Nephron (organoid): Measurements from ENCODE around the gene CYP8B1.

Source experiments
- H3K27ac Mint-ChIP-seq, 3 experiments: 2 replicates each; pipeline ENCODE4 v1.8.0; 2020; ENCODE audit warnings: mixed read lengths in 3 of 3, mild to moderate bottlenecking in 2 of 3, moderate library complexity in 1 of 3
- H3K27me3 Mint-ChIP-seq: 2 replicates; pipeline ENCODE4 v1.8.0; 2021; ENCODE audit warnings: low read depth, mild to moderate bottlenecking, moderate library complexity, mixed read lengths
- H3K36me3 Mint-ChIP-seq: 2 replicates; pipeline ENCODE4 v1.8.0; 2020; ENCODE audit warnings: low read depth, mixed read lengths
- H3K4me1 Mint-ChIP-seq: 2 replicates; pipeline ENCODE4 v1.8.0; 2020; ENCODE audit warnings: mixed read lengths
- H3K4me3 Mint-ChIP-seq, 3 experiments: 2 replicates each; pipeline ENCODE4 v1.8.0; 2020; ENCODE audit warnings: mild to moderate bottlenecking in 3 of 3, mixed read lengths in 3 of 3, moderate library complexity in 2 of 3
- H3K9me3 Mint-ChIP-seq: 2 replicates; pipeline ENCODE4 v1.8.0; 2020; ENCODE audit warnings: mixed read lengths
- CTCF ChIP-seq, 3 experiments: fragments of 200-600 bp; sonication (generic); IDR thresholded peaks; one replicate each; pipeline ENCODE4 v1.5.0; 2021; ENCODE audit warnings: antibody characterized with exemption in 3 of 3; ENCODE audit not compliant: unreplicated experiment in 3 of 3

CYP8B1 gene

GRCh38 chr3:42841332-42841731 is 34.3 kb downstream of the CYP8B1 start:
- Mint-ChIP-seq H3K9me3 (no peaks in the 10 kb centered on the region), H3K27ac (no peak overlapping the region), H3K36me3 (no peaks in the 10 kb centered on the region), H3K27me3 (peaks cover 5% of the 10 kb centered on the region), H3K4me1 (peaks cover 8% of the 10 kb centered on the region), H3K4me3 (no peak overlapping the region)
- no peak for TF ChIP-seq CTCF (IDR thresholded peaks at IDR 0.05; ENCODE audit: unreplicated experiment in 3 of 3)

GRCh38 chr3:42839616-42840015 is 36.1 kb downstream of the CYP8B1 start:
- H3K4me1 Mint-ChIP-seq, result peaks cover 8% of the 10 kb centered on the region
- peaks cover 12% of the 10 kb centered on the region for H3K27me3 Mint-ChIP-seq
- no peaks in the 10 kb centered on the region for H3K9me3 Mint-ChIP-seq
- no peaks in the 10 kb centered on the region for H3K36me3 Mint-ChIP-seq
- H3K4me3 Mint-ChIP-seq, result no peak overlapping the region
- peak; percentile 68 to 87 (median 77) for TF ChIP-seq CTCF (IDR thresholded peaks at IDR 0.05; ENCODE audit: unreplicated experiment in 3 of 3)
- H3K27ac Mint-ChIP-seq, result no peak overlapping the region

- Mint-ChIP-seq H3K36me3 (no peaks in the 10 kb centered on the region), H3K4me3 (no peak overlapping the region), H3K27me3 (peaks cover 12% of the 10 kb centered on the region), H3K27ac (no peak overlapping the region), H3K9me3 (no peaks in the 10 kb centered on the region), H3K4me1 (peaks cover under 1% of the 10 kb centered on the region)
- TF ChIP-seq CTCF (IDR thresholded peaks at IDR 0.05; ENCODE audit: unreplicated experiment in 3 of 3), result no peak
These were observed 37.1 kb downstream of the CYP8B1 start for GRCh38 chr3:42838571-42838970.

- no peaks in the 10 kb centered on the region for H3K4me1 Mint-ChIP-seq
- H3K27me3 Mint-ChIP-seq, result peaks cover 12% of the 10 kb centered on the region
- H3K27ac Mint-ChIP-seq, result no peak overlapping the region
- H3K36me3 Mint-ChIP-seq, result no peaks in the 10 kb centered on the region
- H3K4me3 Mint-ChIP-seq, result no peak overlapping the region
- no peaks in the 10 kb centered on the region for H3K9me3 Mint-ChIP-seq
- TF ChIP-seq CTCF (IDR thresholded peaks at IDR 0.05; ENCODE audit: unreplicated experiment in 3 of 3), result no peak
These were observed 39.2 kb downstream of the CYP8B1 start for GRCh38 chr3:42836150-42837123.

GRCh38 chr3:42831321-42831713 is 44.4 kb downstream of the CYP8B1 start:
- Mint-ChIP-seq H3K4me1 (peaks cover 4% of the 10 kb centered on the region), H3K9me3 (no peaks in the 10 kb centered on the region), H3K27ac (no peak overlapping the region), H3K4me3 (no peak overlapping the region), H3K36me3 (no peaks in the 10 kb centered on the region), H3K27me3 (peaks cover 14% of the 10 kb centered on the region)
- peak; percentile 57 to 73 (median 63) for TF ChIP-seq CTCF (IDR thresholded peaks at IDR 0.05; ENCODE audit: unreplicated experiment in 3 of 3)
